ENCODE data around the gene LITAF. TPM values are rescaled to one million over a fixed set of nuclear protein-coding genes. Genes with fewer than 3 reads are reported as not detected.
A peak's percentile ranks its signal among the peaks of the same experiment; 100 is the strongest.

Gene LITAF
- total and polyA plus RNA-seq, 12 donors = 17.3 to 83.2 (median 51.3) TPM

DNA sequence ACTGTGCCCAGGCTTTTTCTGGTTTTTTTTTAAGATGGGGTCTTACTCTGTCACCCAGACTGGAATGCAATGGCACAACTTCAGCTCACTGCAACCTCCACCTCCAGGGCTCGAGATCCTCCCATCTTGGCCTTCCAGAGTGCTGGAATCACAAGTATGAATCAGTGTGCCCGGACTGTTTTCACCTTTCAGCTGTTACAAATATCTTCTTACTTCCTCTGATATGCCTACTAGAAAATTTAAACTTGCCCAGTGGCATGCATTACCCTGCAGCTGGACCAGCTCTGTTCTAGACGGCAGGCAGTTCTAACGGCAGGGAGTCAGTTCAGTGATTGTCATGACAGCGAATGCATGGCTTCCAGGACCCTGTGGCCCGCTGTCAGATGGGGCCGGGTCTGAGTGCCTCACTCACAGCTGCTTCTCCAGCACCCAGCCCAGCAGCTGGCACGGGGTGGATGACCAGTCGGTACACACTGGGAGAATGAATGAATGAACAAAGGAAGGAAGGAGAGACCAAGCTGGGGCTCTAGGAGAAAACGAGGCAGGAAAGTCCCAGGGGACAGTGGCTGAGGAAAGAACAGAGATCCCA is 28.0 kb upstream of the LITAF start:
- WGBS, 4 donors = 69 to 79% (median 71%) methylated on average over 9 to 10 of the region's 10 CpGs
- intact Hi-C loops (cut with DNase I) = no loop called here
- no peak for TF ChIP-seq POLR2A (IDR thresholded peaks at IDR 0.05)
- TF ChIP-seq, protein P1, sequence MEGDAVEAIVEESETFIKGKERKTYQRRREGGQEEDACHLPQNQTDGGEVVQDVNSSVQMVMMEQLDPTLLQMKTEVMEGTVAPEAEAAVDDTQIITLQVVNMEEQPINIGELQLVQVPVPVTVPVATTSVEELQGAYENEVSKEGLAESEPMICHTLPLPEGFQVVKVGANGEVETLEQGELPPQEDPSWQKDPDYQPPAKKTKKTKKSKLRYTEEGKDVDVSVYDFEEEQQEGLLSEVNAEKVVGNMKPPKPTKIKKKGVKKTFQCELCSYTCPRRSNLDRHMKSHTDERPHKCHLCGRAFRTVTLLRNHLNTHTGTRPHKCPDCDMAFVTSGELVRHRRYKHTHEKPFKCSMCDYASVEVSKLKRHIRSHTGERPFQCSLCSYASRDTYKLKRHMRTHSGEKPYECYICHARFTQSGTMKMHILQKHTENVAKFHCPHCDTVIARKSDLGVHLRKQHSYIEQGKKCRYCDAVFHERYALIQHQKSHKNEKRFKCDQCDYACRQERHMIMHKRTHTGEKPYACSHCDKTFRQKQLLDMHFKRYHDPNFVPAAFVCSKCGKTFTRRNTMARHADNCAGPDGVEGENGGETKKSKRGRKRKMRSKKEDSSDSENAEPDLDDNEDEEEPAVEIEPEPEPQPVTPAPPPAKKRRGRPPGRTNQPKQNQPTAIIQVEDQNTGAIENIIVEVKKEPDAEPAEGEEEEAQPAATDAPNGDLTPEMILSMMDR (IDR thresholded peaks at IDR 0.05) = no peak
- Histone ChIP-seq H3K9me3 (replicated peaks in 1 of 3) (no peaks in the 10 kb centered on the region), H3K27ac (no peak overlapping the region), H3K27me3 (no peaks in the 10 kb centered on the region), H3K36me3 (replicated peaks in 1 of 2) (no peaks in the 10 kb centered on the region), H3K4me1 (replicated peaks in 1 of 2) (no peaks in the 10 kb centered on the region), H3K4me3 (no peak overlapping the region)
- DNase-seq = no peak

DNA sequence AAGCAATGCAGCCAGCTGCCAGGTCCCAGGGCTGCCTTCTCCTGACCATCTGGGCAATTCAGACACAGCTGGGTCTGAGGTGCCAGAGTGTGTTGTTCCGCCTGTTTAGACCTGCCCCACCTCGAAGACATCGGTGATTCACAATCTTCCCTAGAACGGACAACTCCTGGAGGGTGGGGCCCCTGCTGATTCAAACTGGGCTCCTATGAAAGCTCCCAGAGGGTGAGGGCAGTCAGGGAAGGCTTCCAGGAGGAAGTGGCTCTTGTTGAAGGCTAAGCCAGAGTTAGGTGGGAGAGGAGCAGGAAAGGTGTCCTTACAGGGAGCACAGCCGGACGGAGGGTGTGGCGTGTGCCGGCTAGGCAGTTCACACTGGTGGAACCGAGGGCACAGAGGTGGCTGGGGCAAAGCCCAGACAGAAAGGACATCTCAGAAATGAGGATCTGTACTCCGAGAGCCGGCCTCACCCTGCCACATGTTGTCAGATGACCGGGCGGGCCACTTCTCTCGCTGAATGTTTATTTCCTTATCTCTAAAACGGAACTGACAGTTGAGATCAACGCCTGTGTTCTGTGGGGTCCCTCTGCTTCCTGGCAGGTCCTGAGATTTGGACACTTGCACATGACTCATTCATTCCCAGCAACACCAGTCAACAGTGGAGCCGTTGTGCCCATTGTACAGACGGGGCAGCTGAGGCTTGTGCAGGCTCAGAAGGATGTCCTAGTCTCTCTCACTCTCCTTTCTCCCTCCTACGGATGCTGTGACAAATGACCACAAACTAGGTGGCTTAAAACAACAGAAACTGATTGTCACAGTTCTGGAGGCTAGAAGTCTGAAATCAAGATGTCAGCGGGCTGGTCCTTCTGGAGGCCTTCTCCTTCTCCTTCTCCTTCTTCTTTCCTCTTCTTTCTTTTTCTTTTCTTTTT is 26.9 kb upstream of the LITAF start:
- Histone ChIP-seq H3K9me3 (replicated peaks in 1 of 3) (no peaks in the 10 kb centered on the region), H3K4me3 (no peak overlapping the region), H3K36me3 (replicated peaks in 1 of 2) (no peaks in the 10 kb centered on the region), H3K27ac (peak overlapping the region in 2 of 5 donors; percentile 34 to 59), H3K27me3 (no peaks in the 10 kb centered on the region), H3K4me1 (replicated peaks in 1 of 2) (no peaks in the 10 kb centered on the region)
- peak in 6 of 7 donors; percentile 46 to 76 (median 54) for DNase-seq
- TF ChIP-seq POLR2A (IDR thresholded peaks at IDR 0.05) = no peak
- TF ChIP-seq, protein P1 (IDR thresholded peaks at IDR 0.05) = no peak
- WGBS, 4 donors = 60 to 71% (median 65%) methylated on average over 18 to 20 of the region's 20 CpGs
- intact Hi-C loops (cut with DNase I) = no loop called here

- WGBS, 4 donors = 56 to 78% (median 61%) methylated on average over 5 of the region's 5 CpGs
- Histone ChIP-seq H3K27me3 (no peaks in the 10 kb centered on the region), H3K27ac (no peak overlapping the region), H3K36me3 (replicated peaks in 1 of 2) (no peaks in the 10 kb centered on the region), H3K4me1 (replicated peaks in 1 of 2) (no peaks in the 10 kb centered on the region), H3K9me3 (replicated peaks in 1 of 3) (no peaks in the 10 kb centered on the region), H3K4me3 (no peak overlapping the region)
- no peak for DNase-seq
- intact Hi-C loops (cut with DNase I) = no loop called here
- TF ChIP-seq, protein P1 (IDR thresholded peaks at IDR 0.05) = no peak
- no peak for TF ChIP-seq POLR2A (IDR thresholded peaks at IDR 0.05)
These were observed 25.9 kb upstream of the LITAF start for GRCh38 chr16:11612665-11613025.

GRCh38 chr16:11611871-11612664 is 25.3 kb upstream of the LITAF start:
- Histone ChIP-seq H3K4me3 (no peak overlapping the region), H3K4me1 (replicated peaks in 1 of 2) (no peaks in the 10 kb centered on the region), H3K27ac (no peak overlapping the region), H3K9me3 (replicated peaks in 1 of 3) (no peaks in the 10 kb centered on the region), H3K36me3 (replicated peaks in 1 of 2) (no peaks in the 10 kb centered on the region), H3K27me3 (no peaks in the 10 kb centered on the region)
- WGBS, 4 donors = 61 to 88% (median 66%) methylated on average over 4 to 23 of the region's 23 CpGs
- intact Hi-C loops (cut with DNase I) = no loop called here
- no peak for TF ChIP-seq POLR2A (IDR thresholded peaks at IDR 0.05)
- TF ChIP-seq, protein P1 (IDR thresholded peaks at IDR 0.05) = no peak
- DNase-seq = peak in 1 of 7 donors; percentile 32

Measured in adrenal gland (tissue), 12 donors.